RWPE2 (cell line): Measurements from ENCODE around the gene ARFGAP3.
A peak's percentile ranks its signal among the peaks of the same experiment; 100 is the strongest.

ENCODE experiments used
- ATAC-seq: fragments of 200-7000 bp; cut with Tn5 transposase; 3 replicates; pipeline ENCODE4 v1.9.1; 2021; ENCODE audit warnings: low read depth
- DNase-seq: peaks from one replicate; pipeline ENCODE4 v3.0.0-alpha.2; 2020; ENCODE audit warnings: low spot score
- H3K27ac ChIP-seq: fragments of 450-650 bp; 2 replicates; pipeline ENCODE4 v1.5.1; 2017; ENCODE audit warnings: mild to moderate bottlenecking; ENCODE audit not compliant: poor library complexity, severe bottlenecking
- H3K27me3 ChIP-seq: fragments of 250-450 bp; sonication (Bioruptor Pico); 2 replicates; pipeline ENCODE4 v1.5.1; 2021; ENCODE audit warnings: mild to moderate bottlenecking, moderate library complexity; ENCODE audit not compliant: insufficient read depth, poor library complexity, severe bottlenecking
- H3K36me3 ChIP-seq: fragments of 250-450 bp; sonication (Bioruptor Pico); 2 replicates; pipeline ENCODE4 v1.5.1; 2020; ENCODE audit warnings: low read depth, mild to moderate bottlenecking, moderate library complexity
- H3K4me1 ChIP-seq: fragments of 250-450 bp; sonication (Bioruptor Pico); 2 replicates; pipeline ENCODE4 v1.5.1; 2021; ENCODE audit warnings: mild to moderate bottlenecking, moderate library complexity; ENCODE audit not compliant: insufficient read depth, poor library complexity, severe bottlenecking
- H3K4me3 ChIP-seq: fragments of 250-450 bp; sonication (Bioruptor Pico); 2 replicates; pipeline ENCODE4 v1.5.1; 2021; ENCODE audit warnings: mild to moderate bottlenecking, moderate library complexity; ENCODE audit not compliant: severe bottlenecking
- H3K9me3 ChIP-seq: fragments of 250-450 bp; sonication (Bioruptor Pico); 2 replicates; pipeline ENCODE4 v1.5.1; 2021; ENCODE audit warnings: mild to moderate bottlenecking, moderate library complexity; ENCODE audit not compliant: severe bottlenecking
- TF ChIP-seq, protein P1 (sequence below): fragments of 450-650 bp; IDR thresholded peaks from one replicate; pipeline ENCODE4 v1.5.1; 2017; ENCODE audit warnings: mild to moderate bottlenecking, moderate library complexity; ENCODE audit not compliant: poor library complexity, severe bottlenecking

The ARFGAP3 gene

DNA sequence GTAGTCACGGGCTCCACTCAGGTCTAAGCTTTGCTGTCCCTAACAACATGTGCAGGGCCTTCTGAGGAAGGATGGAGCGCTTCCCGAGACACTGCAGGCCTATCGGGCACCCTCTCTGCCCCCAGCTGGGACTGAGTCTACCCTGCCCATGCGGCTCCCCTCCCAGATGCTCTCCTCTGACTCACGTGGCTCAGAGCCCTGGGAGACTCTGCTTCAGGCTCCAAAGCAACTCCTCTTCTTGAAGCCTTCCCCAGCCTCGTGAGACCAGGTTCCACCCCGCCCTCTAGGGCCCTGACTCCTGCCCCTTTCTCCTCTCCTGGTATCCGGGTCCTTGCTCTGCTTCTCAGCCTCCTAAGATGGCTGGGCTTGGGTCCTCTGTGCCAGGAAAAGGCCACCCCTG lies 28.4 kb upstream of the ARFGAP3 start:
- TF ChIP-seq, protein P1, sequence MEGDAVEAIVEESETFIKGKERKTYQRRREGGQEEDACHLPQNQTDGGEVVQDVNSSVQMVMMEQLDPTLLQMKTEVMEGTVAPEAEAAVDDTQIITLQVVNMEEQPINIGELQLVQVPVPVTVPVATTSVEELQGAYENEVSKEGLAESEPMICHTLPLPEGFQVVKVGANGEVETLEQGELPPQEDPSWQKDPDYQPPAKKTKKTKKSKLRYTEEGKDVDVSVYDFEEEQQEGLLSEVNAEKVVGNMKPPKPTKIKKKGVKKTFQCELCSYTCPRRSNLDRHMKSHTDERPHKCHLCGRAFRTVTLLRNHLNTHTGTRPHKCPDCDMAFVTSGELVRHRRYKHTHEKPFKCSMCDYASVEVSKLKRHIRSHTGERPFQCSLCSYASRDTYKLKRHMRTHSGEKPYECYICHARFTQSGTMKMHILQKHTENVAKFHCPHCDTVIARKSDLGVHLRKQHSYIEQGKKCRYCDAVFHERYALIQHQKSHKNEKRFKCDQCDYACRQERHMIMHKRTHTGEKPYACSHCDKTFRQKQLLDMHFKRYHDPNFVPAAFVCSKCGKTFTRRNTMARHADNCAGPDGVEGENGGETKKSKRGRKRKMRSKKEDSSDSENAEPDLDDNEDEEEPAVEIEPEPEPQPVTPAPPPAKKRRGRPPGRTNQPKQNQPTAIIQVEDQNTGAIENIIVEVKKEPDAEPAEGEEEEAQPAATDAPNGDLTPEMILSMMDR: no peak
- Histone ChIP-seq H3K9me3 (no peaks in the 10 kb centered on the region), H3K27ac (no peak overlapping the region), H3K27me3 (no peaks in the 10 kb centered on the region), H3K4me1 (no peaks in the 10 kb centered on the region), H3K36me3 (peaks cover 59% of the 10 kb centered on the region), H3K4me3 (no peak overlapping the region)
- DNase-seq (no peak), ATAC-seq (peak; percentile 39; the same call in 2 of the 3 replicates)

DNA sequence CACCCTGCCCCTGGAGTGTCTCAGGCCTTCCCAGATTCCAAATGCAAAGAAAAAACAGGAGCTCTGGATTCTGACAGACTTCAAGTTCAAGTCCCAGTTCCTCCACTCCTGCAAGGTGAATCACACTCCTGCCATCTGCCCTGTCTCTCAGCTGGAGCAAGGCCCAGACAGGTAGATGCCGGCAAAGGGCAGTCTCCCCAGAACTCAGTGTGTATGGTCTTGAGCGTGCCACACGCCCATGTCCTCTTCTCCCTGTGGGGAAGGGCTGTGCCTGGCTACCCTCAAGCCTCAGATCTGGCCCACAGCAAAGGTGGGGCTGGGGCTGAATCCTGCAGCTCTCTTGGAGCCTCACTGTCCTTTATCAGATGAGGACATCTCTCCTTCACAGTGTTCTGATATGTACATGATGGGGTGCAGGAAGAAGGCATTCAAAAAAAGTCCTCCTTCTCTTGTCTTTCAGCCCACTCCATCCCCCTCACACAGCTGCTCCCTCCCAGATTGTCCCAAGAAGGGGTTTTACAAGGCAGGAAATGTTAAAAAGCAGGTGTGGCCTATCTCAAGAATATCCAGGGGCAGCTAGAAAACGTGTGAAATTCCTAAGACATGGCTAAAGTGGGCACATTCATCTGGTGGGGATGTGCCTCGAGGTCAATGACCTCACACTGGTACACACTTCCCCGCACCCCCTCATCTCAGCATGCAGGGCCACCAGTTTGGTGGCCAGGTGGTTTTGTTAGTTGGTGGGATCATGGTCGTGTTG lies 27.7 kb upstream of the ARFGAP3 start:
- TF ChIP-seq, protein P1: no peak
- peaks cover 61% of the 10 kb centered on the region for H3K36me3 ChIP-seq
- no peak overlapping the region for H3K27ac ChIP-seq

DNA sequence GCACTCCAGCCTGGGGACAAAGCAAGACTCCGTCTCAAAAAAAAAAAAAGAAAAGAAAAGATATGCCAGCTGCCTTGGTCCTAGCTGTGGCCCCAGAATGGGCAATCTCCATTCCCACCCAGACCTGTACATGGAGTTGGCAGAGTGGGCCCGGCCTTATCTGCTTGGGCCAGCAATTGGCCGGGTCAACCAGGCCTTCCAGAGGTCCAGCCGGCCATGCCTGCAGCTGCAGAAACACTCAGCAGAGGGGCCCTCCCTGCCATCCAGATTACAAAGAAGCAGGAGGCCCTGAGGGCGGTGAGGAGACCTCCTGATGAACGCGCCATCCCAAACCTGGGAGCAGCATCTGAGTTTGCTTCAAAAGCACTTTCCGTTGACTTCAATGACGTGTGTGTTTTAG lies 26.9 kb upstream of the ARFGAP3 start:
- DNase-seq: no peak
- TF ChIP-seq, protein P1: no peak
- no peak overlapping the region for H3K27ac ChIP-seq
- H3K9me3 ChIP-seq: no peaks in the 10 kb centered on the region
- H3K36me3 ChIP-seq: peaks cover 61% of the 10 kb centered on the region
- H3K4me1 ChIP-seq: no peaks in the 10 kb centered on the region
- H3K27me3 ChIP-seq: no peaks in the 10 kb centered on the region
- no peak overlapping the region for H3K4me3 ChIP-seq
- no peak for ATAC-seq

More for the DNA sequence above, 27.7 kb upstream of the ARFGAP3 start:
- H3K27me3 ChIP-seq: no peaks in the 10 kb centered on the region
- no peak overlapping the region for H3K4me3 ChIP-seq
- no peaks in the 10 kb centered on the region for H3K4me1 ChIP-seq
- DNase-seq (no peak), ATAC-seq (no peak)
- no peaks in the 10 kb centered on the region for H3K9me3 ChIP-seq

DNA sequence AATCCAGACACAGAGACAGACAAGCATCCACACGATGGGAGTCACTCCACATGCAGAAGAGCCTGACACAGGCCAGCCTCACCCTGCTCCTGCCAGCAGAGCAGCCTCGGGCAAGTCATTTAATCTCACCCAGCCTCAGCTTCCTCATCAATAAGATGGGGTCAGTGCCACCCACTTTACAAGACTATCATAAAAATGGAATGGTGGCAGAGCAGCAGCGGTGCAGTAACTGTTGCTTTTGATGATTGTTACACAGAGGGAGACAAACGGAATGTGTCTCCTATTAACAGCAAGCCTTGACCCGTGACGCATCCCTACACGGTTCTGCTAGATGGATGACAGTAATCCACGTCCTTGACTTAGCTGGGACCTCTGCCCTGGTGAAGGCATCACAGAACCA lies 26.0 kb upstream of the ARFGAP3 start:
- DNase-seq (no peak), ATAC-seq (no peak)
- H3K36me3 ChIP-seq: peaks cover 59% of the 10 kb centered on the region
- no peak overlapping the region for H3K4me3 ChIP-seq
- no peaks in the 10 kb centered on the region for H3K4me1 ChIP-seq
- no peaks in the 10 kb centered on the region for H3K27me3 ChIP-seq
- TF ChIP-seq, protein P1: no peak
- no peak overlapping the region for H3K27ac ChIP-seq
- H3K9me3 ChIP-seq: no peaks in the 10 kb centered on the region

DNA sequence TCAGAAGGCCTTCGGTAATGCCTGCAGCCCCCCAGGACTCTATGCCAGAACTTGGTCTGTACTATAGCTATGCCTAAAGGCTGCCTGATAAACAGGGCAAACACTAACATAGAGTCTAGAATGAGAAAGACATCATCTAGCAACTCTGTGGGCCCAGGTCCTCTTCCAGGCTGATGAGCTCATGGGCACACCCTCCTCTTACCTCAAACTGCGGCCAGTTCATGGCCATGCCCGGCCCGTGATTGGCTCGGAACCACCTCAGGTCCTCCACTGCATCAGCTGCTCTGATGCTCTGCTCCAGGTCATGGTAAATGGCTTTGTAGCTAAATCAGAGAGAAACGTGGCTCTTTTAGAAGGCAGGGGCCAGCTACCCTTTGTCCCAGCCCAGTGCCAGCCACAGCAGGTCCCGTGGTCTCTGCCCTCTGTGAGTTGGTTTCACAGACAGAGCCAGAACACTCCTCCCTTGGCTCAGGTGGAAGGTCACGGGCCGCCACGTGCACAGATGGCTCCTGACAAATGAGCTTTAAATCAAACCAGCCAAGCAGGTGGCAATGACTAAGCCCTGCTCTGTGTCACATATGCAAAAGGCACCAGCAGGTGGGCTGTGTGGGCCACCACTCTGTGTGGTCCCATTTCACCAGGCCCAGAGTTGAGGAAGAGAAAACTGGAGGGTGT lies 25.0 kb upstream of the ARFGAP3 start:
- Histone ChIP-seq H3K36me3 (peaks cover 66% of the 10 kb centered on the region), H3K27me3 (no peaks in the 10 kb centered on the region), H3K27ac (no peak overlapping the region), H3K9me3 (no peaks in the 10 kb centered on the region), H3K4me3 (no peak overlapping the region), H3K4me1 (no peaks in the 10 kb centered on the region)
- TF ChIP-seq, protein P1: no peak
- no peak for ATAC-seq
- DNase-seq: no peak
